GM19328 (cell line): ENCODE results near the gene GPRC5B.

Experiments
- ATAC-seq: cut with Tn5 transposase; IDR thresholded peaks from one replicate; pipeline ENCODE4 v1.9.1; 2021; ENCODE audit warnings: mild to moderate bottlenecking, moderate library complexity; ENCODE audit not compliant: unreplicated experiment

The GPRC5B gene, protein sequence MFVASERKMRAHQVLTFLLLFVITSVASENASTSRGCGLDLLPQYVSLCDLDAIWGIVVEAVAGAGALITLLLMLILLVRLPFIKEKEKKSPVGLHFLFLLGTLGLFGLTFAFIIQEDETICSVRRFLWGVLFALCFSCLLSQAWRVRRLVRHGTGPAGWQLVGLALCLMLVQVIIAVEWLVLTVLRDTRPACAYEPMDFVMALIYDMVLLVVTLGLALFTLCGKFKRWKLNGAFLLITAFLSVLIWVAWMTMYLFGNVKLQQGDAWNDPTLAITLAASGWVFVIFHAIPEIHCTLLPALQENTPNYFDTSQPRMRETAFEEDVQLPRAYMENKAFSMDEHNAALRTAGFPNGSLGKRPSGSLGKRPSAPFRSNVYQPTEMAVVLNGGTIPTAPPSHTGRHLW

DNA sequence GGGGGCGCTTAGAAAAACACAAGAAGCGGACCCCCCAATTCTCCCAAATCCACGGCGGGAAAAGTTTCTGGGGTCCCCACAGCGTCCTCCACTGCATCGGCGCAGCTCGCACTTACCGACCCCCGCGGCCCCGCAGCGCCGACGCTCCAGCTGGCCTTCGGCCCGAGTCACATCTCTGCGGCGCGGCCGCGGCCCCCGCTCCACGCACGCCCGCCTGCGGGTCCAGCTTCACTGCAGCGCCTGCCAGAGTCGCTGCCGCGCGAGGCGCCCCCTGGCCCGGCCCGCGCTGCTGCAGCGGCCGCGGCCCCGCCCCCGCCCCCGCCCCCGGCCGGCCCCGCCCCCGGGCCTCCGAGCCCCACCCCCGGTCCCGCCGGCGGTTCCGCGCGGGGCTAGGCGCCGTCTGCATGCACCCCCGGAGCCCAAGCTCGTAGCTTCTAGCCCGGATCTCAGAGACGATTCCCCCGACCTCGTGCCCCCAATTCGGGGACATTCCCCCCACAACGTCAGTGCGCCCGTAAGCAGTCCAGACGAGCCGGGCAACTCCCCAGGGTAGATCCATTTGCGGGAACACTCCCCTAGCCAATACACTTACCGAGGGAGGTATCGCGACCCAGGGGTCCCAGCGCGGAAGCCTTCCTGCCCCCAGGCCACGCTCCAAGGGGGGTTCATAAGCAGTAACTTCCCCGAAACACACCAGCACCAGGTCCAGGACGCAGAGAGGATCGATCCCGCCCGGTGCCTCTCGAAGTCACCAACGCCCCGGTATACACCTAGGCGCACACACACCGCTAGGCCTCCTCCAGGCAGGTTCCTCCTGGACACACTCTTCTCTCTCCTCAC, at the start of gene GPRC5B:
GPRC5B (minus strand) TSS at position 238 of the 840 bp plus-strand sequence. CDS start 12,003 bp downstream, outside the sequence.
- no peak for ATAC-seq

DNA sequence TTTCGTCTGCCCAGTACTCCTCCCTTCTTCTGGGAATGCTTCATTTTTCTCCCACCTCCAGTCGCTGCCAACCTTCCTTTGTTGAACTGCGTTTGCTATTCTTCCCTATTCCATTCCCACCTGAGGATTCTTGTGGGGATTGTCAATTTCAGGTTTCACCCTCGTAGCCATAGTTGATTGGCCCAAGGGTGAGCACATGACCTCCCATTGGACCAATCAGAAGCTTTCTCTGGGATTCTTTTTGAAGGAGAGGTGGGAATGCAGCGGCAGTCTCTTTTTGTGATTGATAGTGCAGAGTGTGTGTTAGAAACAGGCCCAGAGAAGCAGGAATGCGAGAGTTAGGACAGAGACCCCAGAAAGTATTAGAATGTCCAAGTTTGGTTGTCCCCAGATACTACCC, 49.1 kb upstream of the GPRC5B start:
- no peak for ATAC-seq

DNA sequence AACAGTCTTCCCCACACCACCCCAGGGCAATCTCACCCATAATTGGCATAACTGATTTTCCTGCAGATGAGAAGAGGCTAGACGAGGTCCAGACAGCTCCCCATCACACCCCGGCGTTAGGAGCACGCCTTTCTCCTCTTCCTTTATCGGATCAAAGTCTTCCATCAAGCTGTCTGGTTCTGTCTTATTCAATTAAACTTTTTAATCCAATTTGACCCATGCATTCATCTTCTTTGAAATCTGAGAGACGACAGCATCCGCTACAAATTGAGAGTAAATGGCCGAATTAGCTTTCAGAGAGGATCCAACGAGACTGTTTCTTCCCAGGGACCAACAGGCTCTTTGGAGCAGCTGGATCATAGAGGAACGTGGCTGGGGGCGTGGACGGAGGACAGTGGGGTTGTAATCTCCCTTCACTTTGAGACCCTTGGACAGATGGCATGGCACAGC, 44.4 kb upstream of the GPRC5B start:
- ATAC-seq: no peak

DNA sequence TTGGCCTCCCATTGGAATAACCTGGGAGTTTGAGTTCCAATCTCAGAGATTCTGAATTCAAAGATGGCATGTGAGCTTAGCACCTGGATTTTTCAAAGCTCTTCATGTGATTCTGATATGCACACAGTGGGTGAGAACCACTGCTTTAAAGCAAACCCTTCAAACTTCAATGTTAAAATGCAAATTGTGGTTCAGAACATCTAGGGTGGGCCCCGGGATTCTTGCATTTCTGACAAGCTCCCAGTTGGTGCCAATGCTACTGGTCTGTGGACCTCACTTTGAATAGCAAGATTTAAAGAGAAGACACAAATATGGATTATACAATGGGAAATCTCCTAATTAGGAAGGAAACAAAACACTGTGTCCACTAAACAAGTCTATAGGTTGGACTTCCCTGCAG, 43.8 kb upstream of the GPRC5B start:
- ATAC-seq: no peak

DNA sequence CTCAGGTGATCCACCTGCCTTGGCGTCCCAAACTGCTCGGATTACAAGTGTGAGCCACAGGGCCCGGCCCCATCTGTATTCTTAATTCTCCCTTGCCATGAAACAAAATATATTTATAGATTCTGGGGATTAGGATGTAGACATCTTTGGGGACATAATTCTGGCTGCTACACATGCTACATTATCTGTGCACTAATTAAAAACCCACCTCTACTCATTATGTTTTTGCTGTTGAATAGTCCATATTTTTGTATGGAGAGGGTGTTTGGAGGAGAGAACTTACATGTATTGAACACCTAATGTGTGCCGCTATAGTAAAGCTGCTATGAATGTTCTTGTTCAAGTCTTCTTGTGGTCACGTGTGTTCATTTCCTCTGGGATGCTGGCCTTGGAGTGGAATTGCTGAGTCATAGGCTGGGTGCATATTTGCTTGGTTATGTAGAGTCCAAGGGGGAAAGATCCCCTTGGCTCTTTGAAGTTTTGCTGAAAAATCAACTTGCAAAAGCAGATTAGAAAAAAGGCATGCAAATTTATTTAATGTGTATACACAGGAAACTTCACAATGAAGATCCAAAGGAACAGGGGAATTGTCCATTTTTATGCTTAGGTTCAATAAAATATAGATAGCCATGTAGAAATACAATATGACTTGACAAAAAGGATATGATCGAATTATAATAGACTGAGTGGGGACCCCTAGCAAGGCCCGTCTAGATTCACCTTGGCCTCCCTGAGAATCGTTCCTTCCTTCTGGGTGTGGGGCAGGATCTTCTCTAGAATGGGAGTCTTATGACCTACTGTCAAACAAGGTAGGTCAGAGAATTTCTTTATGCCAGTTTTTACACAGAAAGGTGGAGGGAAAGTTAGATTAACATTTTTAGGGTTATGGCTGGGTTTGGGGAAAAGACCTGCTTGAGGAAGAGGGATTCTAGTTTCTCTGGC, 42.1 kb upstream of the GPRC5B start:
- ATAC-seq: no peak

DNA sequence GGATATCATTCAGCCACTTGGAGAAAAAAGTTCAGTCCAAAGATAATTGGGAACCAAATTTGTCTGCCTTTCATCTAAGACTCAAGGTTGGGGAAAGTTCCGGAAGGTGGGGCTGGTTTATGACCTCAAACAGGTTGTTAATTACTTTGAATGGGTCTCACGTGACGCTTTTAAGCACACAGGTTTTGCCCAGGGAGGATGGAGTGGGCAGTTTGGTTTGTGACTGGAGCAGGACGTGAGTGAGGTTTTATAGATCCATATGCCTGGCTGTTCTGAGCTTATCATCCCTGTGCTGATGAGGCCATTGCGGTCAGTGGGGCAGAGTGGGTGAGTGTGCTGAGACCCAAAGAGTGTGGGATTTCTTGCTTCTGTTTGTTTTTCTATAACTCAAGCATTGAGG, 38.7 kb upstream of the GPRC5B start:
- no peak for ATAC-seq

DNA sequence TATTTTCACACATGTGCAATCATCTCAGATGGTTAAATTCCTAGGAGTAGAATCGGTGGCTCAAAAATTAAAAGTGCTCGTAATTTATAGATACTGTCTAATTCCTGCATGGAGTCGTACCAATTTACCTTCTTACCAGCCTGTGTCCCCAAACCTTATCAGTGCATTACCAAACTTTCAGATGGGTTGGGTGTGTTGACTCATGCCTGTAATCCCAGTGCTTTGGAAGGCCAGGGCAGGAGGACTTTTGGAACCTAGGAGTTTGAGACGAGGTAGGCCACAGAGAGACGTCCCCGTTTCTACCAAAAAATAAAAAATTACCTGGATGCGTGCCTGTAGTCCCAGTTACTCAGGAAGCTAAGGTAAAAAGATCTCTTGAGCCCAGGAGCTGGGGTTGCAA, 34.5 kb upstream of the GPRC5B start:
- ATAC-seq: no peak

DNA sequence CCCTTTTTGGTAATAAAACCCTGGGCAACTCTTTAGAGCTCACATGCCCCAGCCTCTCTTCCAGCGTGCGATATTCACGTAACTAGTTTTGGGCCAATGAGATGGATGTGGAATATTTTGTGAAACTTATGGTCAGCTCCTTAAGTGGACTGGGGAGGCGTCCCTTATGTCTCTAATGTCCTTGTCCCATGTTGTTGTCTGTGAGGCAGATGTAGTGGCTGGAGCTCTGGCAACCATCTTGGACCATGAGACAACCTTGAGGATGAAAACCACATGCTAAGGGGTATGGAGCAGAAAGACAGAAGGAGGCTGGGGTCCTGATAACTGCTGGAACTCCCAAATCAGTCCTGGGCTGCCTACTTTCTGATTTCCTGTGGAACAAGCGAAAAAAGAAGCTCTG, 31.4 kb upstream of the GPRC5B start:
- ATAC-seq: no peak

DNA sequence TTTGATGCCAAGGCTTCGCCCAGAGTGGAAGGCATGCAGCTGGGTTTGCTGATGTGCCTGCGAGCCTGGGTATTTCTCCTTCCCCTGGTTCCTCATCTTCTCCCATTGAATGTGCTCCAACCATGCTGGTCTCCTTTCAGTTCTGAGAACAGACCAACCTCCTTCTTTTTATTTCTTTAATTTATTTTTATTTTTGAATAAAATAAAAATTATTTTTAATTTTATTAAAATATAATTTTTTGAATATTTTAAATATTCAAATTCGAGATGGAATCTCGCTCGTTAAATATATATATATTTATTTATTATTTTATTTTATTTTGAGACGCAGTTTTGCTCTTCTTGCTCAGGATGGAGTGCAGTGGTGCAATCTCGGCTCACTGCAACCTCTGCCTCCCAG, 30.2 kb upstream of the GPRC5B start:
- ATAC-seq: no peak

DNA sequence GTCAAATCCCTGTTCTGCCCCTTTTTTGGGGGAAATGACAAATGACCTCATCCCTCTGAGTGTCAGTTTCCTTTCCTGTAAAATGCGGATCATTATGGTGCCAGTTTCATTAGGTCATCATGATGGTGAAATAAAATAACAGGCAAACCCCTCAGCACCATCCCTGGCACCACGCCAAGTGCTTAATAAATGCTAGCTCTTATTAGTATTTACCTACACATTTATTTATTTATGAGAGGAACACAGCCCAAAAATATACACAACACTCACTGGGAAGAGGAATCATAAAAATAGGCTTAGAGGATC, 28.6 kb upstream of the GPRC5B start:
- ATAC-seq: no peak

DNA sequence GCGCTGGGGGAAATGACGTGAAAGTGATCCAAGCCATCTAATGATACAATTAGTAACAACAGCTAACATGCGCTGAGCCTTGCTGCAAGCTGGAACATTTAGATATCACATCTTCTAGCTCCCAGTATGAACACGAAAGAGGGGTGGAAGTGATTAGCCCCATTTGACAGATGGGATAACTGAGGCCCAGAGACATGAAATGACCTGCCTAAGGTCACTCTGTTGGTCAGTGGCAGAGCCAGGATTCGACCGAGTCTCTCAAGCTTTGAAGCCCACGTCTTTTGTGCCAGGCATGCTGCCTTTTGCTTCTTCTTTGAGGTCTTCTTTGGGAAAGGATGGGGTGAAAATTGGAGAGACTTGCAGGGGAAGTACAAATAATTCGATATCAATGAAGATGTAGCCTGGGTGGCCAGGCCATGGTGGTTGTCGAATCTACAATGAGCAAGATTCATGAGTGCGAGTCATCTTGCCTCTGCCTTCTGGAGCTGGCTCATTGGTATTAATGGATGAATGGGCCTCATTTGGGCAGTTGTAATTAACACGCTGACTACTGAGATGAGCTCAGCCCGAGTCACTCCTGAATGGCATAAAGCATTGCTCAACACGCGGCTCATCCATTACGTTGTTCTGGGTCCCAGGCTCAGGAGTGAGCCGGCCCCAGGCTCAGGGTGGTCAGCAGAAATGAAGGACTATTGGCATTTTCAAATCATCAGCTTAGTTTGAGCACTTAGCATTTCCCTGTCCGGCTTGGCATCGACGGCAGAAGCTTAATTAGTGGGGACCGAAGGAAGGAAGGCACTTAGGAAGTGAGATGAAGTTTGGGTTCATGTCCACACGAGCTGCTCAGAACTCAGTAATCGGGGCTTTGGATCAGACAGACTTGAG, 28.0 kb upstream of the GPRC5B start:
- ATAC-seq: no peak

DNA sequence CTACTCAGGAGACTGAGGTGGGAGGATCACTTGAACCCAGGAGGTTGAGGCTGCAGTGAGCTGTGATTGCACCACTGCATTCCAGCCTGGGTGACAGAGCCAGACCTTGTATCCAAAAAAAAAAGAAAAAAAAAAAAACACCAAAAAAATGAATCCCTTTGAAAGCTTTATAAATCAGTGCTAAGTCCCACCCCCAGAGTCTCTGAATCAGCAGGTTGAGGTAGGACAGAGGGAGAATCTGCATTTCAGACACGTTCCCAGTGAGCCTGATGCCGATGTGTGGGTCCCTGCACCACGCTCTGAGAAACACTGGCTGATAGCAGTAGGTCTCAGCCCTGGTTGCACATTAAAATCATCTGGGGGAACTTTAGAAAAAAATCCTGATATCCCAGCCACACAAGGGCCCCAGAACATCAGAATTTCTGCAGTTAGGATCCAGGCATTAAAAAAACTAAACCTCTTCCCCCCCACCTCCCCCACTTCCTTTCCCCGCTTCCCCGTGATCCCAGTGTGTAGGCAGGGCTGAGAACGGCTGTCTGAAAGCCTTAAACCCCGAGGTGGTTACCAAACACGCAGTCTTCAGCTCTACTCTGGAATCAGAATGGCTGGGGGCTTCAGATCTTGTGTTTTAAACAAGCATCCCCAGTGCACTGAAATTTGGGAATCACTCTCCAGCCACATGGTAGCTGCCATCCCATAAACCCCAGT, 27.3 kb upstream of the GPRC5B start:
- ATAC-seq: no peak

DNA sequence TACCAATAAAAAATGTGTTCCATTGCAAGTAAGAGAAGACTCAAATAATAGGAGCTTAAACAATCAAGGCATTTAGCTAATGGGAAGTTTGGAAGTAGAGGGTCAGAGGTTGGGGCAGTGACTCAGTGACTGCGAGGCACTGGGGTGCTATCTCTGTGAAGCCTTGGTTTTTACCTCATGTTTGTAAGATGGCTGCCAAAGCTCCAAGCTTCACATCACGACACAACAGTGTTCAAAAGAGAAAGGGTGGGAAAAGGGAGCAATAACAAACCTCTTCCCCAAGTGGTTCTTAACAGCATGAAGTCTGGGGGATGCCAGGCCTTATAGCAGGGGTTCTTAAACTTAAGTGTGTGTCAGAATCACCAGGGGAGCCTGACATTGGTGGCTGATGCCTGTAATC, 26.6 kb upstream of the GPRC5B start:
- ATAC-seq: no peak

DNA sequence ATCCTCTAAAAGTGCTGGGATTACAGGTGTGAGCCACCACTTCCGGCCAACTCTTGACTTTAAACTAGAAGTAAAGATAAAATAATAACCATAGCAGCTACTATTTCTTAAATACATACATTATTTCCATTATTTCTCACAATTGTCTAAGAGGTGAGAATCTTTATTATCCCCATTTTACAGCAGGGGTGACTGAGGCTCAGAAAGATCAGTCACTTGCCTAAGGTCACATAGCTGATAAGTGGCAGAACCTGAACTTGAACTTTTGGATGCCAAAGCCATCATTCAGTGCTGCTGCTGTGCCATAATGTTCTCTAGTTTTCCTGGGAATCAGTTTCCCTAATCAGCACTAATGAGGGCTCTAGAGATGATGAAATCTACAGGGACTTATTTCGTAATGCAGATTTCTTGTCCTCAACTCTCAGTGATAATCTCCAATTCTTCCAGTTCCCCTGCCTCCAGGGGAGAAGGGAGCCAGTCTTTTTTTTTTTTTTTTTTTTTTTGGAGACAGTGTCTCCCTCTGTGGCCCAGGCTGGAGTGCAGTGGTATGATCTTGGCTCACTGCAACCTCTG, 25.2 kb upstream of the GPRC5B start:
- ATAC-seq: no peak

DNA sequence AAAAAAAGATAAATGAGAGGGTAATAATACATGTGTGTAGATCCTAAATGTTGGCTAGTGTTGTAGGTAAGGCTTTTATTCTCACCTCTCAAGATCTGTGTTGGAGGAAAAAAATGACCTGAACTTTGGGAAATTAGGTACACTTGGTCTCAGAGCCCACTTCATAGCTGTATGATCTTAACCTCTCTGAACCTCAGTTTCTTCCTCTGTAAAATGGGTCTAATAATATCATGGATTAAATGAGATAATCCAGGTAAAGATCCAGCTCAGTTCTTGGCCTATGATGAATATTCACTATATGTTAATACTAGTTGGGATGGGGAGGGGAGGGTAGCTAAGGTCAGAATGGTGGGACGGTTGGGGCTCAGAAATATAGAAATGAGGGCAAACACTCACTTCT, 24.3 kb upstream of the GPRC5B start:
- no peak for ATAC-seq

DNA sequence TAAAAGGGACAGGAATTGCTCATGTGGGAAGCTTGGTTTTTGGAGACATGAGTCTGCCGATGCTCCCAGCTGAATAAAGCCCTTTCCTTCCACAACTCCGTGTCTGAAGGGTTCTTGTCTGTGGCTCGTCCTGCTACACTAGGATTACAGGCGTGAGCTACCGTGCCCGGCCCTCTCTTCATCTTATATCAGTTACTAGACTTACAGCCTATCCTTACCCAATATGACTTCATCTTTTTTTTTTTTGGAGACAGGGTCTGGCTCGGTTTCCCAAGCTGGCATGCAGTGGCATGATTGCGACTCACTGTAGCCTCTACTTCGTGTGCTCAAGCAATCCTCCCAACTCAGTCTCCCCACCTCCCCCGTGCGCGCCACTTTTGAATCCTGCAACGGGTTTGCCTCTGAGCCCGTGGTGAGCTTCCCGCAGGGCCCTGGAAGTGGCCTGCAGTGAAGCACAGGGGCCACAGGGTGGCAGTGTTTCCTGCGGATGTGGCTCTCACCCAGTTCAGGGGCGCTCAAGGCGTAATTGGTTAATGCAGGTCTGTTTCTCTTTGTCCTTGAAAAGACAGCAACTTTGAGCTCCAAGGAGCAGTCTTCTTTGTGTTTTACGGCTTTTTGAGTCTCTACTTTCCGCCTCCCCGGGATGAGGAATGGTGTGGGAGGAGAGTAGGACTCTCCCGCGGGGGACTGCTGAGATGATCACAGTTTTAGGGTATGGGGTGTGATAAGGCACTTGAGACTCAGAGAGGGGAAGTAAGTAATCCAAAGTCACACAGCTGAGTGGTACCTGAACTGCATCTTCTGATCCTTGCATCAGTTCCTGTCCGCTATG, 22.7 kb upstream of the GPRC5B start:
- no peak for ATAC-seq

DNA sequence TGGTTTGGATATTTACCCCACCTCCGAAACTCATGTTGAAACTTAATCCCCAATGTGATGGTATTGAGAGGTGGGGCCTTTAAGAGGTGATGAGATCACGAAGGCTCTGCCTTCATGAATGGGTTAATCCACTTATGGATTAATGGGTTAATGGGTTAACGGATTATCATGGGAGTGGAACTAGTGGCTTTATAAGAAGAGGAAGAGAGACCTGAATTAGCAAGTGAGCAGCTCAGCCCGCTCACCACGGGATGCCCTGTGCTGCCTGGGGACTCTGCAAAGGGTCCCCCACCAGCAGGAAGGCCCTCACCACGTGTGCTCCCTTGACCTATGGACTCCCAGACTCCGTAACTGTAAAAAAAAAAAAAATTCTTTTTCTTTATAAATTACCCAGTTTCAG, 16.5 kb upstream of the GPRC5B start:
- ATAC-seq: no peak

DNA sequence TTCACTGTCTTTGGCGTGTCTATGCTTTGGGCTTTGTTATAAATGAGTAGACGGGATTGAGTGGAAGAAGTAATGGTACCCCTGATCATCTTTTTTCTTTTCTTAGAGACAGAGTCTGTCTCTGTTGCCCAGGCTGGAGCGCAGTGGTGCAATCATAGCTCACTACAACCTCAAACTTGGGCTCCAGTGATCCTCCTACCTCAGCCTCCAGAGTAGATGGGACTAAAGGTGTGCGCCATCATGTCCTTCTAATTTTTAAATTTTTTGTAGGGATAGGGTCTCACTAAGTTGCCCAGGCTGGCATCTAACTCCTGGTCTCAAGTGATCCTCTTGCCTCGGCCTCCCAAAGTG, 14.9 kb upstream of the GPRC5B start:
- no peak for ATAC-seq
